Neuronal stem cell (in vitro differentiated cells): Measurements from ENCODE around the gene KREMEN1.

Experiments
- DNase-seq: peaks from one replicate; pipeline ENCODE4 v3.0.0-alpha.2; 2013; ENCODE audit warnings: low spot score
- H2AFZ ChIP-seq: one replicate; pipeline ENCODE4 v1.6.1; 2013; ENCODE audit warnings: mild to moderate bottlenecking, low read length, inconsistent platforms
- H2AK5ac ChIP-seq: 2 replicates; pipeline ENCODE4 v1.6.1; 2013; ENCODE audit warnings: low read depth, mild to moderate bottlenecking, inconsistent platforms, low read length, moderate library complexity, mixed read lengths
- H2BK120ac ChIP-seq: 2 replicates; pipeline ENCODE4 v1.6.1; 2013; ENCODE audit warnings: low read depth, mild to moderate bottlenecking, inconsistent platforms, low read length, moderate library complexity, mixed read lengths
- H2BK12ac ChIP-seq: one replicate; pipeline ENCODE4 v1.6.1; 2013; ENCODE audit warnings: low read length, inconsistent platforms
- H2BK15ac ChIP-seq: 2 replicates; pipeline ENCODE4 v1.6.1; 2013; ENCODE audit warnings: mild to moderate bottlenecking, low read length, inconsistent platforms, mixed read lengths
- H2BK5ac ChIP-seq: one replicate; pipeline ENCODE4 v1.6.1; 2013; ENCODE audit warnings: inconsistent platforms, mild to moderate bottlenecking, low read length, moderate library complexity
- H3K14ac ChIP-seq: one replicate; pipeline ENCODE4 v1.6.1; 2013; ENCODE audit warnings: low read length, inconsistent platforms
- H3K18ac ChIP-seq: 2 replicates; pipeline ENCODE4 v1.6.1; 2013; ENCODE audit warnings: low read length, inconsistent platforms
- H3K23ac ChIP-seq: 2 replicates; pipeline ENCODE4 v1.6.1; 2013; ENCODE audit warnings: low read depth, mild to moderate bottlenecking, mixed read lengths, low read length, inconsistent platforms; ENCODE audit not compliant: poor library complexity
- H3K27ac ChIP-seq: replicated peaks from 3 replicates; pipeline ENCODE4 v1.5.1; 2013; ENCODE audit warnings: low read length, inconsistent platforms
- H3K27me3 ChIP-seq, 3 experiments: 2 replicates each; pipeline ENCODE4 v1.6.1; 2013; ENCODE audit warnings: low read length in 3 of 3, mild to moderate bottlenecking in 2 of 3, inconsistent platforms in 1 of 3, low read depth in 1 of 3, mixed read lengths in 1 of 3, moderate library complexity in 1 of 3; ENCODE audit not compliant: control insufficient read depth in 3 of 3, insufficient read depth in 3 of 3
- H3K36me3 ChIP-seq, 2 donors: replicated peaks in 1 of 2; 2 replicates each; pipeline ENCODE4 v1.6.1; 2013; ENCODE audit warnings: low read length in 2 of 2; ENCODE audit not compliant: control insufficient read depth in 2 of 2, insufficient read depth in 2 of 2
- H3K4ac ChIP-seq: 2 replicates; pipeline ENCODE4 v1.6.1; 2013; ENCODE audit warnings: inconsistent platforms, mild to moderate bottlenecking, low read length, moderate library complexity
- H3K4me1 ChIP-seq, 2 donors: 1 replicate in 1 of 2; 2 replicates in 1 of 2; pipeline ENCODE4 v1.6.1; 2013; ENCODE audit warnings: low read length in 2 of 2, low read depth in 1 of 2; ENCODE audit not compliant: control insufficient read depth in 2 of 2, insufficient read depth in 1 of 2
- H3K4me2 ChIP-seq: one replicate; pipeline ENCODE4 v1.6.1; 2013; ENCODE audit warnings: mild to moderate bottlenecking, low read length, inconsistent platforms; ENCODE audit not compliant: insufficient read depth, poor library complexity, severe bottlenecking
- H3K4me3 ChIP-seq, 2 donors: 2 replicates each; pipeline ENCODE4 v1.5.1; 2013; ENCODE audit warnings: low read length in 2 of 2, mild to moderate bottlenecking in 2 of 2, inconsistent platforms in 1 of 2, moderate library complexity in 1 of 2
- H3K79me1 ChIP-seq: one replicate; pipeline ENCODE4 v1.6.1; 2013; ENCODE audit warnings: low read depth, mild to moderate bottlenecking, inconsistent platforms, low read length, moderate library complexity
- H3K9ac ChIP-seq: one replicate; pipeline ENCODE4 v1.6.1; 2013; ENCODE audit warnings: mild to moderate bottlenecking, low read depth, low read length, inconsistent platforms; ENCODE audit not compliant: poor library complexity
- H3K9me3 ChIP-seq, 2 donors: replicated peaks in 1 of 2; 2 replicates each; pipeline versions ENCODE3 to v1.6.1; 2013; ENCODE audit warnings: low read length in 2 of 2, mild to moderate bottlenecking in 2 of 2, inconsistent platforms in 1 of 2, low read depth in 1 of 2, mixed read lengths in 1 of 2, moderate library complexity in 1 of 2; ENCODE audit not compliant: control insufficient read depth in 2 of 2, insufficient read depth in 1 of 2
- H4K8ac ChIP-seq: one replicate; pipeline ENCODE4 v1.6.1; 2013; ENCODE audit warnings: low read depth, mild to moderate bottlenecking, inconsistent platforms, low read length, moderate library complexity
- H4K91ac ChIP-seq: one replicate; pipeline ENCODE4 v1.6.1; 2013; ENCODE audit warnings: low read length, low read depth, mild to moderate bottlenecking, inconsistent platforms; ENCODE audit not compliant: poor library complexity
- WGBS, 2 donors: extraction: QIAGEN DNeasy Blood & Tissue Kit; methylation state at CpG; one replicate each; pipeline ENCODE4 v1.1.7; 2013; ENCODE audit warnings: missing lambda C conversion rate in 2 of 2, mixed read lengths in 1 of 2; ENCODE audit not compliant: insufficient read length in 2 of 2, insufficient replicate concordance in 1 of 2; ENCODE audit errors: extremely low coverage in 2 of 2; 5-methylcytosine and 5-hydroxymethylcytosine counted together

The KREMEN1 gene

GRCh38 chr22:29207243-29207550 is 134.4 kb downstream of the KREMEN1 start:
- H3K36me3 ChIP-seq = peaks cover 2 to 7% of the 10 kb centered on the region in 2 donors

GRCh38 chr22:29207562-29208501 is 135.0 kb downstream of the KREMEN1 start:
- peaks cover 5% of the 10 kb centered on the region for H3K79me1 ChIP-seq
- peak overlapping the region; percentile 4 for H2BK5ac ChIP-seq
- H3K23ac ChIP-seq = no peak overlapping the region
- no peak overlapping the region for H4K8ac ChIP-seq
- H2BK15ac ChIP-seq = peak overlapping the region; percentile 61
- peaks cover 0 to 3% of the 10 kb centered on the region in 2 donors for H3K9me3 ChIP-seq
- H2AFZ ChIP-seq = no peak overlapping the region
- H3K9ac ChIP-seq = no peak overlapping the region
- H3K36me3 ChIP-seq = peaks cover 2 to 7% of the 10 kb centered on the region in 2 donors
- H2BK120ac ChIP-seq = peak overlapping the region; percentile 53
- H3K27me3 ChIP-seq = peaks cover 0 to 7% (median 0%) of the 10 kb centered on the region in 3 experiments
- no peak overlapping the region for H3K14ac ChIP-seq
- peak overlapping the region; percentile 88 for H3K4me2 ChIP-seq
- H2AK5ac ChIP-seq = peak overlapping the region; percentile 98
- peak overlapping the region; percentile 83 for H3K18ac ChIP-seq
- no CpG with 5 or more reads among the region's 11 CpGs for WGBS, 2 donors
- H3K4me1 ChIP-seq = peaks cover 28 to 42% of the 10 kb centered on the region in 2 donors
- peak overlapping the region; percentile 87 for H2BK12ac ChIP-seq
- H4K91ac ChIP-seq = peak overlapping the region; percentile 13
- DNase-seq = no peak
- H3K27ac ChIP-seq = peak overlapping the region; percentile 50
- H3K4me3 ChIP-seq = peak overlapping the region in 1 of 2 donors; percentile 13
- no peak overlapping the region for H3K4ac ChIP-seq

More at GRCh38 chr22:29207243-29207550, 134.4 kb downstream of the KREMEN1 start:
- Histone ChIP-seq H3K27ac (peak overlapping the region; percentile 50), H2BK15ac (peak overlapping the region; percentile 61), H3K4me2 (peak overlapping the region; percentile 88), H4K8ac (no peak overlapping the region), H3K9ac (no peak overlapping the region), H2BK5ac (peak overlapping the region; percentile 4), H4K91ac (peak overlapping the region; percentile 13), H3K14ac (no peak overlapping the region), H2AFZ (no peak overlapping the region), H3K18ac (peak overlapping the region; percentile 83), H3K23ac (no peak overlapping the region), H3K27me3 (peaks cover 0 to 7% (median 0%) of the 10 kb centered on the region in 3 experiments), H3K4ac (no peak overlapping the region), H2BK12ac (peak overlapping the region; percentile 25), H2AK5ac (peak overlapping the region; percentile 2), H3K9me3 (peaks cover 0 to 3% of the 10 kb centered on the region in 2 donors), H3K4me3 (peak overlapping the region in 1 of 2 donors; percentile 13), H3K79me1 (peaks cover 5% of the 10 kb centered on the region), H3K4me1 (peaks cover 28 to 49% of the 10 kb centered on the region in 2 donors), H2BK120ac (no peak overlapping the region)
- DNase-seq = no peak
- no CpG with 5 or more reads among the region's 5 CpGs for WGBS, 2 donors

- Histone ChIP-seq H2AFZ (no peak overlapping the region), H2BK5ac (peak overlapping the region; percentile 4), H3K4me3 (no peak overlapping the region), H2AK5ac (peak overlapping the region; percentile 98), H3K14ac (no peak overlapping the region), H3K18ac (no peak overlapping the region), H3K9ac (no peak overlapping the region), H3K23ac (no peak overlapping the region), H3K27ac (no peak overlapping the region), H4K91ac (no peak overlapping the region), H4K8ac (no peak overlapping the region), H3K9me3 (peaks cover 0 to 3% of the 10 kb centered on the region in 2 donors), H3K79me1 (peaks cover 5% of the 10 kb centered on the region), H2BK12ac (peak overlapping the region; percentile 87), H3K4me1 (peaks cover 31 to 41% of the 10 kb centered on the region in 2 donors), H3K27me3 (peaks cover 0 to 7% (median 0%) of the 10 kb centered on the region in 3 experiments), H3K4me2 (no peak overlapping the region), H3K36me3 (peaks cover 2 to 11% of the 10 kb centered on the region in 2 donors), H3K4ac (no peak overlapping the region), H2BK120ac (no peak overlapping the region), H2BK15ac (peak overlapping the region; percentile 61)
- WGBS, 2 donors = no CpG with 5 or more reads among the region's 4 CpGs
- DNase-seq = no peak
Measured at GRCh38 chr22:29208502-29208862, 135.6 kb downstream of the KREMEN1 start.
